ENCODE measurements around the gene NOC2L.
"Not testable (repeated sequence)": the region's sequence is repeated elsewhere in the genome, so short reads cannot be mapped to it uniquely, and the experiment has no call there.

The NOC2L gene

GRCh38 chr1:962381-963300, 3.6 kb upstream of the NOC2L start:
- DNase-seq (ENCODE audit: low read depth in 2 of 2): no peak

- DNase-seq (ENCODE audit: low read depth in 2 of 2): no peak
Measured at GRCh38 chr1:961132-961669, 2.1 kb upstream of the NOC2L start.

GRCh38 chr1:960363-961131, 1.5 kb upstream of the NOC2L start, which contains the start of gene KLHL17:
TSS of gene KLHL17 (plus strand) at chr1:960584. CDS start at chr1:960694, 110 bp downstream.
- peak; percentile 82 to 86 for DNase-seq (ENCODE audit: low read depth in 2 of 2)

- no peak for DNase-seq (ENCODE audit: low read depth in 2 of 2)
Measured at GRCh38 chr1:959731-960362, 791 bp upstream of the NOC2L start.

GRCh38 chr1:956636-957035, 2.4 kb downstream of the NOC2L start:
- no peak for DNase-seq (ENCODE audit: low read depth in 2 of 2)

- no peak for DNase-seq (ENCODE audit: low read depth in 2 of 2)
Measured at GRCh38 chr1:955474-955873, 3.6 kb downstream of the NOC2L start.

GRCh38 chr1:954927-955326, 4.1 kb downstream of the NOC2L start:
- DNase-seq (ENCODE audit: low read depth in 2 of 2): no peak

- DNase-seq (ENCODE audit: low read depth in 2 of 2): no peak
Measured at GRCh38 chr1:953524-954320, 5.3 kb downstream of the NOC2L start.

- DNase-seq (ENCODE audit: low read depth in 2 of 2): no peak
Measured at GRCh38 chr1:952603-953002, 6.5 kb downstream of the NOC2L start.

- DNase-seq (ENCODE audit: low read depth in 2 of 2): no peak
Measured at GRCh38 chr1:952201-952600, 6.9 kb downstream of the NOC2L start.

- no peak for DNase-seq (ENCODE audit: low read depth in 2 of 2)
Measured at GRCh38 chr1:951364-951763, 7.7 kb downstream of the NOC2L start.

GRCh38 chr1:950881-951280, 8.2 kb downstream of the NOC2L start:
- DNase-seq (ENCODE audit: low read depth in 2 of 2): no peak

GRCh38 chr1:950268-950667, 8.8 kb downstream of the NOC2L start:
- no peak for DNase-seq (ENCODE audit: low read depth in 2 of 2)

- no peak for DNase-seq (ENCODE audit: low read depth in 2 of 2)
Measured at GRCh38 chr1:947958-948357, 11.1 kb downstream of the NOC2L start.

- not testable (repeated sequence) for DNase-seq (ENCODE audit: low read depth in 2 of 2)
Measured at GRCh38 chr1:946811-947210, 12.2 kb downstream of the NOC2L start.

- DNase-seq (ENCODE audit: low read depth in 2 of 2): no peak
Measured at GRCh38 chr1:945688-946556, 13.1 kb downstream of the NOC2L start.

GRCh38 chr1:944341-945325, 14.4 kb downstream of the NOC2L start:
- no peak for DNase-seq (ENCODE audit: low read depth in 2 of 2)

- no peak for DNase-seq (ENCODE audit: low read depth in 2 of 2)
Measured at GRCh38 chr1:943545-944340, 15.3 kb downstream of the NOC2L start.
